H9 (cell line): ENCODE results near the gene MUC5AC. TPM values are rescaled to one million over a fixed set of nuclear protein-coding genes. Genes with fewer than 3 reads are reported as not detected.

Source experiments
- DNase-seq: peaks from one replicate; pipeline ENCODE4 v3.0.0-alpha.2; 2017
- H2AFZ ChIP-seq: one replicate; pipeline ENCODE4 v1.6.1; 2013; ENCODE audit warnings: mild to moderate bottlenecking, low read length, control low read depth, moderate library complexity
- H2AK5ac ChIP-seq: 2 replicates; pipeline ENCODE4 v1.6.1; 2013; ENCODE audit warnings: low read length, control low read depth, mixed read lengths; ENCODE audit not compliant: insufficient read length
- H2BK120ac ChIP-seq: one replicate; pipeline ENCODE4 v1.6.1; 2013; ENCODE audit warnings: low read depth, mild to moderate bottlenecking, low read length, control low read depth, inconsistent platforms; ENCODE audit not compliant: poor library complexity, severe bottlenecking
- H2BK12ac ChIP-seq: 2 replicates; pipeline ENCODE4 v1.6.1; 2013; ENCODE audit warnings: low read length, control low read depth, mixed read lengths, low read depth; ENCODE audit not compliant: insufficient read length
- H2BK15ac ChIP-seq: 2 replicates; pipeline ENCODE4 v1.6.1; 2013; ENCODE audit warnings: low read depth, low read length, control low read depth
- H2BK20ac ChIP-seq: one replicate; pipeline ENCODE4 v1.6.1; 2013; ENCODE audit warnings: low read depth, mild to moderate bottlenecking, low read length, control low read depth, inconsistent platforms; ENCODE audit not compliant: poor library complexity, severe bottlenecking
- H2BK5ac ChIP-seq: 2 replicates; pipeline ENCODE4 v1.6.1; 2013; ENCODE audit warnings: low read length, control low read depth, mixed read lengths; ENCODE audit not compliant: insufficient read length
- H3K14ac ChIP-seq: 2 replicates; pipeline ENCODE4 v1.6.1; 2013; ENCODE audit warnings: low read length, control low read depth; ENCODE audit not compliant: insufficient read depth
- H3K18ac ChIP-seq: 2 replicates; pipeline ENCODE4 v1.6.1; 2013; ENCODE audit warnings: low read depth, mild to moderate bottlenecking, mixed read lengths, low read length, control low read depth; ENCODE audit not compliant: insufficient read length
- H3K23ac ChIP-seq: 2 replicates; pipeline ENCODE4 v1.6.1; 2013; ENCODE audit warnings: low read length, control low read depth, mixed read lengths, low read depth; ENCODE audit not compliant: insufficient read length
- H3K23me2 ChIP-seq: 2 replicates; pipeline ENCODE4 v1.6.1; 2013; ENCODE audit warnings: low read depth, mild to moderate bottlenecking, mixed read lengths, low read length, control low read depth; ENCODE audit not compliant: insufficient read length, poor library complexity, severe bottlenecking
- H3K27ac ChIP-seq: 2 replicates; pipeline ENCODE4 v1.5.1; 2013; ENCODE audit warnings: low read length, control low read depth, mixed read lengths, low read depth; ENCODE audit not compliant: insufficient read length
- H3K27me3 ChIP-seq: 2 replicates; pipeline ENCODE4 v1.6.1; 2013; ENCODE audit warnings: low read length, control low read depth, inconsistent platforms; ENCODE audit not compliant: insufficient read depth
- H3K4ac ChIP-seq: 2 replicates; pipeline ENCODE4 v1.6.1; 2013; ENCODE audit warnings: low read depth, mild to moderate bottlenecking, control low read depth, inconsistent platforms, low read length, moderate library complexity
- H3K4me1 ChIP-seq: 2 replicates; pipeline ENCODE4 v1.6.1; 2013; ENCODE audit warnings: low read length, control low read depth, inconsistent platforms; ENCODE audit not compliant: insufficient read depth
- H3K4me2 ChIP-seq: 2 replicates; pipeline ENCODE4 v1.6.1; 2013; ENCODE audit warnings: low read length, control low read depth, mixed read lengths; ENCODE audit not compliant: insufficient read length, insufficient read depth
- H3K56ac ChIP-seq: 2 replicates; pipeline ENCODE4 v1.6.1; 2013; ENCODE audit warnings: low read depth, mild to moderate bottlenecking, mixed read lengths, low read length, control low read depth; ENCODE audit not compliant: insufficient read length
- H3K79me1 ChIP-seq: 2 replicates; pipeline ENCODE4 v1.6.1; 2013; ENCODE audit warnings: low read depth, mild to moderate bottlenecking, moderate library complexity, low read length, control low read depth, inconsistent platforms; ENCODE audit not compliant: insufficient read depth, poor library complexity, severe bottlenecking
- H3K79me2 ChIP-seq: 2 replicates; pipeline ENCODE4 v1.6.1; 2013; ENCODE audit warnings: low read length, control low read depth, inconsistent platforms; ENCODE audit not compliant: insufficient read depth
- H3K9ac ChIP-seq: 2 replicates; pipeline ENCODE4 v1.6.1; 2013; ENCODE audit warnings: low read length, control low read depth, mixed read lengths; ENCODE audit not compliant: insufficient read length; ENCODE audit errors: extremely low read depth
- H3K9me3 ChIP-seq: one replicate; pipeline ENCODE4 v1.6.1; 2013; ENCODE audit warnings: low read depth, low read length, inconsistent platforms; ENCODE audit not compliant: control insufficient read depth
- H3T11ph ChIP-seq: one replicate; pipeline ENCODE4 v1.6.1; 2013; ENCODE audit warnings: mild to moderate bottlenecking, low read length, control low read depth, inconsistent platforms
- H4K20me1 ChIP-seq: one replicate; pipeline ENCODE4 v1.6.1; 2013; ENCODE audit not compliant: control insufficient read depth, insufficient read length, insufficient read depth
- H4K5ac ChIP-seq: 2 replicates; pipeline ENCODE4 v1.6.1; 2013; ENCODE audit warnings: low read depth, mild to moderate bottlenecking, mixed read lengths, low read length, control low read depth; ENCODE audit not compliant: insufficient read length
- H4K8ac ChIP-seq: replicated peaks from 2 replicates; pipeline ENCODE4 v1.6.1; 2013; ENCODE audit warnings: low read length, control low read depth, mixed read lengths, low read depth; ENCODE audit not compliant: insufficient read length
- H4K91ac ChIP-seq: 2 replicates; pipeline ENCODE4 v1.6.1; 2013; ENCODE audit warnings: low read depth, mild to moderate bottlenecking, moderate library complexity, mixed read lengths, low read length, control low read depth; ENCODE audit not compliant: insufficient read length
- H3K27ac Mint-ChIP-seq, 3 experiments: 2 replicates in 2 of 3; 3 replicates in 1 of 3; pipeline ENCODE4 v1.8.0; 2020 to 2021; ENCODE audit warnings: mixed read lengths in 3 of 3, mild to moderate bottlenecking in 1 of 3, moderate library complexity in 1 of 3
- H3K27me3 Mint-ChIP-seq: 2 replicates; pipeline ENCODE4 v1.8.0; 2021; ENCODE audit warnings: low read depth, mild to moderate bottlenecking, moderate library complexity, mixed read lengths
- H3K36me3 Mint-ChIP-seq, 3 experiments: 2 replicates in 2 of 3; 3 replicates in 1 of 3; pipeline ENCODE4 v1.8.0; 2020 to 2021; ENCODE audit warnings: low read depth in 3 of 3, mixed read lengths in 3 of 3; ENCODE audit not compliant: insufficient read depth in 1 of 3
- H3K4me1 Mint-ChIP-seq, 2 experiments: 2 replicates each; pipeline ENCODE4 v1.8.0; 2020; ENCODE audit warnings: mixed read lengths in 2 of 2
- H3K4me3 Mint-ChIP-seq, 2 experiments: 2 replicates in 1 of 2; 3 replicates in 1 of 2; pipeline ENCODE4 v1.8.0; 2020 to 2021; ENCODE audit warnings: mild to moderate bottlenecking in 2 of 2, mixed read lengths in 2 of 2, moderate library complexity in 1 of 2
- H3K9me3 Mint-ChIP-seq, 2 experiments: 2 replicates in 1 of 2; 3 replicates in 1 of 2; pipeline ENCODE4 v1.8.0; 2020; ENCODE audit warnings: mild to moderate bottlenecking in 2 of 2, mixed read lengths in 2 of 2, moderate library complexity in 1 of 2
- WGBS: extraction: QIAGEN DNeasy Blood & Tissue Kit; methylation state at CpG from one replicate; pipeline ENCODE4 v1.1.7; 2013; ENCODE audit warnings: missing lambda C conversion rate, low lambda C conversion rate, mixed read lengths; ENCODE audit not compliant: insufficient read length; ENCODE audit errors: extremely low coverage; 5-methylcytosine and 5-hydroxymethylcytosine counted together
- total RNA-seq: library from RNA; stranded (reverse); gene quantifications from 2 replicates; pipeline ENCODE4 v1.2.1, GENCODE V29; 2021
- TF ChIP-seq, protein P1 (sequence below): fragments of 200-600 bp; sonication (generic); conservative IDR thresholded peaks from 3 replicates; pipeline ENCODE4 v1.8.0; 2021; ENCODE audit warnings: antibody characterized with exemption, mild to moderate bottlenecking

The MUC5AC gene
- total RNA-seq, 1 experiment from 2014 or later, result not detected

DNA sequence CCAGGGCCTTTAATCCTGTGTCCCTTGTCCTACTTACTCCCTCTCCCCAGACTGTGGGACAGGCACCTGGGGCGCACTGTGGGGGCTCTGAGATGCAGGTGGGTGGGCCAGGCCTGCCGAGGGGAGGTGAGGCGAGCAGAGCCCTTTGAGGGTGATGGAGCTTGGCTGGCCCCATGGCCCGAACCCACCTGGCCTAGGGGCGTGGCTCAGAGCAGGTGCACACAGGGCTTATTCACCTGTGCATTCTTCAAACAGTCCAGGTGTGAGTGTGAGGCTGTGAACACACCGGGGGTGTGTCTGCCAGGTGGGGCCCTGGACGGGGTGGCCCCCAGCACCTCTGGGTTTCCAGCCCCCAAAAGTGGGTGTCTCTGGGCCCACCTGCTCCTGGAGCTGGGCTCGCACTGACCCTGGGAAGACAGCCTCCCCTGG is 9.0 kb upstream of the MUC5AC start:
- no peak overlapping the region for H3K27ac ChIP-seq
- no peak overlapping the region for H2AK5ac ChIP-seq
- H3K56ac ChIP-seq, result no peak overlapping the region
- no peaks in the 10 kb centered on the region; the same call in 1 of the 2 replicates for H3K27me3 ChIP-seq
- H4K20me1 ChIP-seq, result no peaks in the 10 kb centered on the region
- no peak overlapping the region for H2BK12ac ChIP-seq
- TF ChIP-seq, protein P1, sequence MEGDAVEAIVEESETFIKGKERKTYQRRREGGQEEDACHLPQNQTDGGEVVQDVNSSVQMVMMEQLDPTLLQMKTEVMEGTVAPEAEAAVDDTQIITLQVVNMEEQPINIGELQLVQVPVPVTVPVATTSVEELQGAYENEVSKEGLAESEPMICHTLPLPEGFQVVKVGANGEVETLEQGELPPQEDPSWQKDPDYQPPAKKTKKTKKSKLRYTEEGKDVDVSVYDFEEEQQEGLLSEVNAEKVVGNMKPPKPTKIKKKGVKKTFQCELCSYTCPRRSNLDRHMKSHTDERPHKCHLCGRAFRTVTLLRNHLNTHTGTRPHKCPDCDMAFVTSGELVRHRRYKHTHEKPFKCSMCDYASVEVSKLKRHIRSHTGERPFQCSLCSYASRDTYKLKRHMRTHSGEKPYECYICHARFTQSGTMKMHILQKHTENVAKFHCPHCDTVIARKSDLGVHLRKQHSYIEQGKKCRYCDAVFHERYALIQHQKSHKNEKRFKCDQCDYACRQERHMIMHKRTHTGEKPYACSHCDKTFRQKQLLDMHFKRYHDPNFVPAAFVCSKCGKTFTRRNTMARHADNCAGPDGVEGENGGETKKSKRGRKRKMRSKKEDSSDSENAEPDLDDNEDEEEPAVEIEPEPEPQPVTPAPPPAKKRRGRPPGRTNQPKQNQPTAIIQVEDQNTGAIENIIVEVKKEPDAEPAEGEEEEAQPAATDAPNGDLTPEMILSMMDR, result no peak
- WGBS, result no CpG with 5 or more reads among the region's 8 CpGs
- no peak overlapping the region for H4K5ac ChIP-seq
- peaks cover 4% of the 10 kb centered on the region for H3K9me3 ChIP-seq
- H2BK20ac ChIP-seq, result no peak overlapping the region
- H2AFZ ChIP-seq, result no peak overlapping the region
- DNase-seq, result no peak
- Mint-ChIP-seq H3K4me3 (no peak overlapping the region), H3K27me3 (peaks cover 16% of the 10 kb centered on the region), H3K27ac (no peak overlapping the region), H3K4me1 (no peaks in the 10 kb centered on the region; a peak in 1 of 4 replicates), H3K9me3 (peaks cover 25 to 35% of the 10 kb centered on the region in 2 experiments), H3K36me3 (peaks cover 0 to 4% (median 0%) of the 10 kb centered on the region in 3 experiments; a peak in 3 of 7 replicates)
- H2BK120ac ChIP-seq, result no peak overlapping the region
- H3K23ac ChIP-seq, result no peak overlapping the region
- H3K18ac ChIP-seq, result no peak overlapping the region
- H2BK5ac ChIP-seq, result no peak overlapping the region
- no peaks in the 10 kb centered on the region for H3K79me1 ChIP-seq
- no peak overlapping the region for H3K9ac ChIP-seq
- H4K8ac ChIP-seq, result no peak overlapping the region
- no peak overlapping the region for H3K14ac ChIP-seq
- H3K79me2 ChIP-seq, result no peaks in the 10 kb centered on the region
- no peak overlapping the region for H2BK15ac ChIP-seq
- H3K23me2 ChIP-seq, result no peaks in the 10 kb centered on the region
- no peak overlapping the region for H3T11ph ChIP-seq
- no peak overlapping the region for H3K4ac ChIP-seq
- no peaks in the 10 kb centered on the region for H3K4me1 ChIP-seq
- no peak overlapping the region for H3K4me2 ChIP-seq
- H4K91ac ChIP-seq, result no peak overlapping the region
